Heart left ventricle (tissue), 13 donors: ENCODE results near the gene ULBP3.

Experiments used
- POLR2A ChIP-seq, 2 donors: fragments of 450-650 bp; IDR thresholded peaks; one replicate each; pipeline ENCODE4 v1.6.1; 2017; ENCODE audit warnings: antibody characterized with exemption in 2 of 2, mild to moderate bottlenecking in 2 of 2, moderate library complexity in 2 of 2
- TF ChIP-seq, protein P1 (sequence below), 12 donors: fragments of 200-600 bp; sonication (generic) in 4 of 12; IDR thresholded peaks; one replicate each; pipeline versions ENCODE4 v1.5.0 to v1.8.0; 2018 to 2022; ENCODE audit warnings: antibody characterized with exemption in 12 of 12, mild to moderate bottlenecking in 5 of 12
- donor health status: ischemic (EF 13 %, LVEDD 7.1; RV severe dilation, severe dysfunction).
- donor health status: DM: no; HTN: yes; CAD: no.
- donor health status: DM: no; HTN: no; CAD: no.
- donor health status: ischemic (EF 25% LVEDD 6.9; RV normal size, moderate dysfunction).
- donor health status: ischemic (EF 25% LVEDD 5.7; RV mildly dilated, moderate dysfunction).
- donor health status: ischemic (EF 35%, LVEDD 5.7; RV mildly dilated, moderate dysfunction).
- donor health status: nonischemic (EF 11% LVEDD 7.7; RV severe dilation, severe dysfunction).
- donor health status: DM: yes; HTN: yes; CAD: no.
- donor health status: PGD.
- donor health status: ischemic (EF 29% LVEDD 5.4; RV normal size, mild dysfunction).
- donor health status: nonischemic (EF 23%, LVEDD 6.1; RV moderate dilation, normal function).

DNA sequence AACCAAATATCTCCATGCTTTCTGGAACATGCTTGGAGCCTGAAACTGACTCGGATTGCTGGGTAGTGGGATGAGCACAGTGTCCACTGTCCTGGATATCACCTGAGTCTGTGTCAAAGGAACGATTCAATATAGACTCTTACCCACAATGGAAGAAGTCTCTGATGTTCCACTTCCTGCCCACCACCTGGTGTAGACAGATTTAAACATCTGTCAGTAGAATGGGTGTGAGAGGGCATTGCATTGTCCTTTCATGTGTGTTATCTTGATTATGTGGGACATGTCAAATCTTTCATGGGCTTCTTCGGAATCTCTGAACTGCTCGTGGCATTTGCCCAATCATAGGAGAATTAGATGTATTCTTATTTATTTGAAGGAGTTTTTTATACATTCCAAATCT is 20.8 kb downstream of the ULBP3 start:
- TF ChIP-seq, protein P1, sequence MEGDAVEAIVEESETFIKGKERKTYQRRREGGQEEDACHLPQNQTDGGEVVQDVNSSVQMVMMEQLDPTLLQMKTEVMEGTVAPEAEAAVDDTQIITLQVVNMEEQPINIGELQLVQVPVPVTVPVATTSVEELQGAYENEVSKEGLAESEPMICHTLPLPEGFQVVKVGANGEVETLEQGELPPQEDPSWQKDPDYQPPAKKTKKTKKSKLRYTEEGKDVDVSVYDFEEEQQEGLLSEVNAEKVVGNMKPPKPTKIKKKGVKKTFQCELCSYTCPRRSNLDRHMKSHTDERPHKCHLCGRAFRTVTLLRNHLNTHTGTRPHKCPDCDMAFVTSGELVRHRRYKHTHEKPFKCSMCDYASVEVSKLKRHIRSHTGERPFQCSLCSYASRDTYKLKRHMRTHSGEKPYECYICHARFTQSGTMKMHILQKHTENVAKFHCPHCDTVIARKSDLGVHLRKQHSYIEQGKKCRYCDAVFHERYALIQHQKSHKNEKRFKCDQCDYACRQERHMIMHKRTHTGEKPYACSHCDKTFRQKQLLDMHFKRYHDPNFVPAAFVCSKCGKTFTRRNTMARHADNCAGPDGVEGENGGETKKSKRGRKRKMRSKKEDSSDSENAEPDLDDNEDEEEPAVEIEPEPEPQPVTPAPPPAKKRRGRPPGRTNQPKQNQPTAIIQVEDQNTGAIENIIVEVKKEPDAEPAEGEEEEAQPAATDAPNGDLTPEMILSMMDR (IDR thresholded peaks at IDR 0.05): no peak
- TF ChIP-seq POLR2A (IDR thresholded peaks at IDR 0.05): no peak
